NOMO-1 (cell line): ENCODE data around the gene CCDC88B.

ENCODE experiments used
- DNase-seq, 2 experiments: peaks; one replicate each; lab custom pipeline; 2025; ENCODE audit not compliant: unreplicated experiment in 2 of 2; lab: John Stamatoyannopoulos, UW

CCDC88B gene

DNA sequence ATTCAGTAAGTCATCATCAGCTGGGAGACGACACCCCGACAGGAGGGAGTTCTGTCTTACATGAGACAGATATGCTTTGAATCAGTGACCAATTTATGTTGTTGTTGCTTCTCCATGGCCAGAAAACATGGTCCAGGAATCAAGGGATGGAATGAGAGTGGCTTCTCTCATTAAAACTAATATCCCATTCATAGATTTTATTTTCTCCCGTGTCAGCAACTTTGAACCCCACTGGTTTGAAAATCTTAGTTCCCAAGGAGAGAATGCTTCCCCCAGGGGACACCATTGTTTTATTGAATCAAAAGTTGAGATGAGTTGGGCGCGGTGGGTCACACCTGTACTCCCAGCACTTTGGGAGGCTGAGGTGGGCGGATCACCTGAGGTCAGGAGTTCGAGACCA lies 61.8 kb downstream of the CCDC88B start:
- DNase-seq = no peak

DNA sequence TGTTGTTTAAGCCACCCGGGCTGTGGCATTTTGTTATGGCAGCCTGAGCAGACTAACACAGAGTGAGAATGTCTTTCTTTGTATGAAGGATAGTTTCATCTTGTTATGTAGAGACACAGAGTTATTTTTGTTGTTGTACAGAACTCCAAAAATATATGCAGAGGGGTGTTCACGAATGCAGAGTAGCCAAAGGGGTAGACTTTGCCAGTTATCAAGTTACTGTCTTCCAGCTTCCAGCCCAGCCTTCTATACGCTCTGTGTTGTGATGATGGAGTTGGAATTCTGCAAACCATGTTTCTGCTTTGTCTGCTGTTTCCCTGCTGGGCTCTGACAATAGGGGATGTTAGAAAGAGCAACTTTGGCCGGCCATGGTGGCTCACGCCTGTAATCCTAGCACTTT lies 63.1 kb downstream of the CCDC88B start:
- no peak for DNase-seq

DNA sequence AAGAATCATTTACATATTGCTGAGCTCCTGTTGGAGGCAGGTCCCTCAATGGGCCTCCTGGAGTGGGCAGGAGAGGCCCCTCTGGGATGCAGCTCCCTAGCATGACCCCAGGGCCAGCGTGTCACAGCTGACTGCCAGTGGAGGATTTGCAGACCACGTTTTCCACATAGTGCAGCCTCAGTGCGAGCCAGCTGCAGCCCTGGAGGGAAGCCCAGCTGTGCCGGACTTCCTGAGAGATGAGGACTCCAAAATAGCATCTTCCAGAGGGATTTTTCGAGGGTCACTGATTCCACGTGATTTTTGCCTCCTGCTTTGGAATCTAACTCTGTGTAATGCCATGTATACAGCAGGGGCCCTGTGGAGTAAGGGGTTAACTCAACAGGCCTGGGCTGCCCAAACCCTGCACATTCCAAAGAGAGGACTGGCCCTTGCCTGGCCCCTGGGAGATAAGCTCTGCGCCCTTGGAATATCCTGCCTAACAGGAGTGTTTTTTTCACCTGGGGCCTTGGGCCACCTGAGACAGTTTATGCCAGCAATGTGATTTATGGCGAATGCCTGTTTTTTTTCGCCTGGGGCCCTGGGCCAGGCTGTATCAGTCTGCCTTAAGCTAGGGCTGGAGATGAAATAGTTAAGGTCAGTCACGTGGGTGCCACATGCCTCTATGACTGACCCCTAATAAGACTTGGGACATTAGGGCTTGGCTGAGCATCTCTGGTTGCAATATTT lies 66.4 kb downstream of the CCDC88B start:
- no peak for DNase-seq
